OCI-LY1 (cell line): Measurements from ENCODE around the gene RPS6KA3.

Experiments
- H2AFZ ChIP-seq: fragments of 200-600 bp; sonication (generic), shearing (Covaris generic); 2 replicates; pipeline ENCODE4 v1.6.0; 2014; ENCODE audit warnings: antibody characterized with exemption, mild to moderate bottlenecking, low read length
- H3F3A ChIP-seq: fragments of 200-600 bp; sonication (generic), shearing (Covaris generic); 2 replicates; pipeline ENCODE4 v1.6.0; 2014; ENCODE audit warnings: mild to moderate bottlenecking, antibody characterized with exemption, low read length, moderate library complexity; ENCODE audit not compliant: insufficient read depth
- H3K27ac ChIP-seq: fragments of 200-600 bp; sonication (generic); 2 replicates; pipeline ENCODE4 v1.5.1; 2014; ENCODE audit warnings: low read length, mixed run types, mild to moderate bottlenecking, low read depth; ENCODE audit not compliant: poor library complexity, severe bottlenecking
- H3K27me3 ChIP-seq: fragments of 200-600 bp; sonication (generic); 2 replicates; pipeline ENCODE4 v1.6.0; 2014; ENCODE audit warnings: antibody characterized with exemption, mild to moderate bottlenecking, low read length, moderate library complexity; ENCODE audit not compliant: insufficient read depth
- H3K36me3 ChIP-seq: fragments of 200-600 bp; sonication (generic); 2 replicates; pipeline ENCODE4 v1.6.1; 2014; ENCODE audit warnings: mild to moderate bottlenecking, antibody characterized with exemption, low read length, moderate library complexity, mixed read lengths; ENCODE audit not compliant: insufficient read depth
- H3K4me1 ChIP-seq: fragments of 200-600 bp; sonication (generic); 2 replicates; pipeline ENCODE4 v1.5.1; 2014; ENCODE audit warnings: mild to moderate bottlenecking, low read length, moderate library complexity; ENCODE audit not compliant: insufficient read depth, severe bottlenecking
- H3K4me2 ChIP-seq: fragments of 200-600 bp; sonication (generic), shearing (Covaris generic); 2 replicates; pipeline ENCODE4 v1.6.1; 2014; ENCODE audit warnings: low read length
- H3K4me3 ChIP-seq: fragments of 200-600 bp; sonication (generic); 2 replicates; pipeline ENCODE4 v1.5.1; 2014; ENCODE audit warnings: low read length, low read depth, mild to moderate bottlenecking, mixed read lengths; ENCODE audit not compliant: poor library complexity, severe bottlenecking
- H3K79me2 ChIP-seq: fragments of 200-600 bp; shearing (Covaris generic); 2 replicates; pipeline ENCODE4 v1.6.1; 2016; ENCODE audit warnings: mixed run types, low read length, mixed read lengths; ENCODE audit not compliant: insufficient read depth
- H3K9ac ChIP-seq: fragments of 200-600 bp; sonication (generic), shearing (Covaris generic); 2 replicates; pipeline ENCODE4 v1.6.1; 2014; ENCODE audit warnings: mild to moderate bottlenecking, low read length, mixed read lengths
- H3K9me2 ChIP-seq: fragments of 200-600 bp; sonication (generic), shearing (Covaris generic); 2 replicates; pipeline ENCODE4 v1.6.1; 2014; ENCODE audit warnings: low read depth, mild to moderate bottlenecking, low read length, mixed read lengths
- H3K9me3 ChIP-seq: fragments of 200-600 bp; shearing (Covaris generic); 2 replicates; pipeline ENCODE4 v1.6.1; 2014; ENCODE audit warnings: low read length, mixed read lengths
- H4K20me1 ChIP-seq: fragments of 200-600 bp; sonication (generic), shearing (Covaris generic); 2 replicates; pipeline ENCODE4 v1.6.0; 2016; ENCODE audit warnings: mild to moderate bottlenecking, low read length; ENCODE audit not compliant: insufficient read depth
- CTCF ChIP-seq: fragments of 200-600 bp; sonication (generic), shearing (Covaris generic); IDR thresholded peaks from 2 replicates; pipeline ENCODE4 v1.5.1; 2017; ENCODE audit warnings: mild to moderate bottlenecking, antibody characterized with exemption, low read length, moderate library complexity, mixed read lengths
- EZH2 ChIP-seq: fragments of 200-600 bp; sonication (generic), shearing (Covaris generic); IDR thresholded peaks from 2 replicates; pipeline ENCODE4 v1.8.0; 2017; ENCODE audit warnings: borderline replicate concordance, mixed run types, mild to moderate bottlenecking, antibody characterized with exemption, low read length, moderate library complexity, mixed read lengths

The RPS6KA3 gene

GRCh38 chrX:20306668-20307067 lies 40.0 kb upstream of the RPS6KA3 start:
- H3K9me3 ChIP-seq, result no peaks in the 10 kb centered on the region
- no peak overlapping the region for H3K4me3 ChIP-seq
- no peak overlapping the region for H3K4me2 ChIP-seq
- H4K20me1 ChIP-seq, result no peaks in the 10 kb centered on the region
- no peak for TF ChIP-seq CTCF
- TF ChIP-seq EZH2, result no peak
- H2AFZ ChIP-seq, result no peak overlapping the region
- no peaks in the 10 kb centered on the region for H3K79me2 ChIP-seq
- H3F3A ChIP-seq, result no peaks in the 10 kb centered on the region
- H3K36me3 ChIP-seq, result no peaks in the 10 kb centered on the region
- no peak overlapping the region for H3K27ac ChIP-seq
- no peaks in the 10 kb centered on the region for H3K27me3 ChIP-seq
- no peaks in the 10 kb centered on the region for H3K9me2 ChIP-seq
- H3K9ac ChIP-seq, result no peak overlapping the region
- peaks cover 2% of the 10 kb centered on the region for H3K4me1 ChIP-seq

- Histone ChIP-seq H3K9me2 (no peaks in the 10 kb centered on the region), H2AFZ (no peak overlapping the region), H3K27ac (no peak overlapping the region), H3K4me3 (no peak overlapping the region), H3K27me3 (no peaks in the 10 kb centered on the region), H3K9ac (no peak overlapping the region), H4K20me1 (no peaks in the 10 kb centered on the region), H3F3A (no peaks in the 10 kb centered on the region), H3K4me2 (no peak overlapping the region), H3K9me3 (no peaks in the 10 kb centered on the region), H3K4me1 (no peaks in the 10 kb centered on the region), H3K79me2 (no peaks in the 10 kb centered on the region), H3K36me3 (no peaks in the 10 kb centered on the region)
- TF ChIP-seq CTCF (no peak), EZH2 (no peak)
Measured at GRCh38 chrX:20300822-20301221, 34.1 kb upstream of the RPS6KA3 start.

GRCh38 chrX:20294957-20295356 lies 28.2 kb upstream of the RPS6KA3 start:
- Histone ChIP-seq H3K79me2 (no peaks in the 10 kb centered on the region), H2AFZ (no peak overlapping the region), H3F3A (no peaks in the 10 kb centered on the region), H3K4me2 (no peak overlapping the region), H3K27ac (no peak overlapping the region), H3K9me2 (no peaks in the 10 kb centered on the region), H3K4me3 (no peak overlapping the region), H3K4me1 (no peaks in the 10 kb centered on the region), H4K20me1 (no peaks in the 10 kb centered on the region), H3K9ac (no peak overlapping the region), H3K27me3 (no peaks in the 10 kb centered on the region), H3K9me3 (no peaks in the 10 kb centered on the region), H3K36me3 (no peaks in the 10 kb centered on the region)
- TF ChIP-seq EZH2, result no peak
- TF ChIP-seq CTCF, result no peak
